Trophoblast cell (in vitro differentiated cells and primary cell): ENCODE measurements around the gene GLYATL3.

Experiments used
- DNase-seq, 2 donors: peaks; one replicate each; pipeline ENCODE4 v3.0.0-alpha.2; 2016
- H2AFZ ChIP-seq: 2 replicates; pipeline ENCODE4 v1.6.1; 2013; ENCODE audit warnings: low read length, moderate library complexity, mild to moderate bottlenecking; ENCODE audit not compliant: insufficient read depth, poor library complexity
- H2AK5ac ChIP-seq: 2 replicates; pipeline ENCODE4 v1.6.1; 2013; ENCODE audit warnings: mild to moderate bottlenecking, low read length
- H2BK120ac ChIP-seq: 2 replicates; pipeline ENCODE4 v1.6.1; 2013; ENCODE audit warnings: low read length, mild to moderate bottlenecking, moderate library complexity; ENCODE audit not compliant: insufficient read depth, poor library complexity
- H2BK12ac ChIP-seq: 2 replicates; pipeline ENCODE4 v1.6.1; 2013; ENCODE audit warnings: mild to moderate bottlenecking, low read length, moderate library complexity
- H2BK5ac ChIP-seq: 2 replicates; pipeline ENCODE4 v1.6.1; 2013; ENCODE audit warnings: low read length, low read depth, moderate library complexity, mild to moderate bottlenecking; ENCODE audit not compliant: poor library complexity
- H3K14ac ChIP-seq: 2 replicates; pipeline ENCODE4 v1.6.1; 2013; ENCODE audit warnings: mild to moderate bottlenecking, low read length
- H3K18ac ChIP-seq: 2 replicates; pipeline ENCODE4 v1.6.1; 2013; ENCODE audit warnings: mild to moderate bottlenecking, low read length
- H3K23ac ChIP-seq: 2 replicates; pipeline ENCODE4 v1.6.1; 2013; ENCODE audit warnings: low read length
- H3K27ac ChIP-seq: 2 replicates; pipeline ENCODE4 v1.5.1; 2013; ENCODE audit warnings: low read depth, mild to moderate bottlenecking, inconsistent platforms, low read length, moderate library complexity
- H3K27me3 ChIP-seq: 2 replicates; pipeline ENCODE4 v1.6.1; 2013; ENCODE audit warnings: inconsistent platforms, mild to moderate bottlenecking, low read length, moderate library complexity; ENCODE audit not compliant: insufficient read depth
- H3K36me3 ChIP-seq, 2 experiments: 1 replicate in 1 of 2; 2 replicates in 1 of 2; pipeline ENCODE4 v1.6.1; 2013; ENCODE audit warnings: low read length in 2 of 2, mild to moderate bottlenecking in 2 of 2, moderate library complexity in 1 of 2; ENCODE audit not compliant: insufficient read depth in 2 of 2, control insufficient read depth in 1 of 2
- H3K4ac ChIP-seq: 2 replicates; pipeline ENCODE4 v1.6.1; 2013; ENCODE audit warnings: low read depth, mild to moderate bottlenecking, low read length, moderate library complexity
- H3K4me1 ChIP-seq, 2 experiments: 1 replicate in 1 of 2; 2 replicates in 1 of 2; pipeline ENCODE4 v1.6.1; 2013; ENCODE audit warnings: low read length in 2 of 2, mild to moderate bottlenecking in 2 of 2, moderate library complexity in 1 of 2; ENCODE audit not compliant: insufficient read depth in 2 of 2, control insufficient read depth in 1 of 2
- H3K4me2 ChIP-seq: 2 replicates; pipeline ENCODE4 v1.6.1; 2013; ENCODE audit warnings: inconsistent platforms, mild to moderate bottlenecking, low read length, moderate library complexity
- H3K4me3 ChIP-seq: 2 replicates; pipeline ENCODE4 v1.5.1; 2013; ENCODE audit warnings: mild to moderate bottlenecking, low read depth, low read length, inconsistent platforms
- H3K79me1 ChIP-seq: one replicate; pipeline ENCODE4 v1.6.1; 2013; ENCODE audit warnings: low read length
- H3K79me2 ChIP-seq: 2 replicates; pipeline ENCODE4 v1.6.1; 2013; ENCODE audit warnings: low read length, mild to moderate bottlenecking; ENCODE audit not compliant: control insufficient read depth, insufficient read depth, poor library complexity
- H3K9ac ChIP-seq: 2 replicates; pipeline ENCODE4 v1.6.1; 2013; ENCODE audit warnings: mild to moderate bottlenecking, low read length
- H3K9me3 ChIP-seq: 2 replicates; pipeline ENCODE4 v1.6.1; 2013; ENCODE audit warnings: low read depth, mild to moderate bottlenecking, control low read depth, inconsistent platforms, low read length; ENCODE audit not compliant: insufficient read depth
- H4K12ac ChIP-seq: 2 replicates; pipeline ENCODE4 v1.6.1; 2013; ENCODE audit warnings: low read depth, mild to moderate bottlenecking, low read length, moderate library complexity
- H4K8ac ChIP-seq: 2 replicates; pipeline ENCODE4 v1.6.1; 2013; ENCODE audit warnings: low read depth, mild to moderate bottlenecking, low read length, moderate library complexity
- H4K91ac ChIP-seq: one replicate; pipeline ENCODE4 v1.6.1; 2013; ENCODE audit warnings: low read depth, mild to moderate bottlenecking, low read length, moderate library complexity
- WGBS: extraction: QIAGEN DNeasy Blood & Tissue Kit; methylation state at CpG from one replicate; pipeline ENCODE4 v1.1.7; 2013; ENCODE audit warnings: missing lambda C conversion rate; ENCODE audit not compliant: insufficient read length, insufficient coverage; ENCODE audit errors: extremely low coverage; 5-methylcytosine and 5-hydroxymethylcytosine counted together

The GLYATL3 gene

GRCh38 chr6:49570474-49571079, 70.9 kb downstream of the GLYATL3 start:
- no peak for DNase-seq
- no peaks in the 10 kb centered on the region for H3K9me3 ChIP-seq
- H4K12ac ChIP-seq, result no peak overlapping the region
- H3K14ac ChIP-seq, result no peak overlapping the region
- no peak overlapping the region for H3K23ac ChIP-seq
- H2AK5ac ChIP-seq, result no peak overlapping the region
- H2BK5ac ChIP-seq, result no peak overlapping the region
- no peaks in the 10 kb centered on the region for H3K79me2 ChIP-seq
- no peak overlapping the region for H2BK120ac ChIP-seq
- H4K8ac ChIP-seq, result no peak overlapping the region
- no peak overlapping the region for H3K4ac ChIP-seq
- H3K4me3 ChIP-seq, result no peak overlapping the region
- H3K9ac ChIP-seq, result no peak overlapping the region
- H2AFZ ChIP-seq, result no peak overlapping the region
- H3K36me3 ChIP-seq, result no peaks in the 10 kb centered on the region
- no peak overlapping the region for H3K18ac ChIP-seq
- H4K91ac ChIP-seq, result no peak overlapping the region
- H3K27ac ChIP-seq, result no peak overlapping the region
- H3K4me1 ChIP-seq, result peaks cover 2 to 4% of the 10 kb centered on the region in 2 experiments
- H3K4me2 ChIP-seq, result no peak overlapping the region
- no peak overlapping the region for H2BK12ac ChIP-seq
- WGBS, result no CpG with 5 or more reads among the region's 6 CpGs
- H3K27me3 ChIP-seq, result no peaks in the 10 kb centered on the region
- H3K79me1 ChIP-seq, result no peaks in the 10 kb centered on the region

GRCh38 chr6:49576618-49577017, 76.9 kb downstream of the GLYATL3 start:
- H3K79me2 ChIP-seq, result no peaks in the 10 kb centered on the region
- H3K23ac ChIP-seq, result no peak overlapping the region
- no peak overlapping the region for H2BK5ac ChIP-seq
- H4K8ac ChIP-seq, result no peak overlapping the region
- no peak overlapping the region for H2BK120ac ChIP-seq
- H3K27me3 ChIP-seq, result no peaks in the 10 kb centered on the region
- no peak overlapping the region for H3K4me2 ChIP-seq
- H3K79me1 ChIP-seq, result no peaks in the 10 kb centered on the region
- no peak overlapping the region for H3K4me3 ChIP-seq
- H4K91ac ChIP-seq, result no peak overlapping the region
- H3K4ac ChIP-seq, result no peak overlapping the region
- H2AFZ ChIP-seq, result no peak overlapping the region
- no peak overlapping the region for H3K18ac ChIP-seq
- no peak overlapping the region for H3K14ac ChIP-seq
- no CpG with 5 or more reads among the region's 1 CpG for WGBS
- H4K12ac ChIP-seq, result no peak overlapping the region
- peaks cover 2% of the 10 kb centered on the region for H3K9me3 ChIP-seq
- no peak overlapping the region for H3K27ac ChIP-seq
- H2AK5ac ChIP-seq, result no peak overlapping the region
- no peak overlapping the region for H2BK12ac ChIP-seq
- DNase-seq, result no peak
- H3K36me3 ChIP-seq, result no peaks in the 10 kb centered on the region
- no peak overlapping the region for H3K9ac ChIP-seq
- no peaks in the 10 kb centered on the region for H3K4me1 ChIP-seq
